ENCODE measurements around the gene ZNF417. TPM values are rescaled to one million over a fixed set of nuclear protein-coding genes. Genes with fewer than 3 reads are reported as not detected.
"Not testable (repeated sequence)": the region's sequence is repeated elsewhere in the genome, so short reads cannot be mapped to it uniquely, and the experiment has no call there.

The ZNF417 gene
- total RNA-seq (2014; rRNA removed; shearing (Covaris generic)) (16.0 and 19.4 TPM in 2 replicates), polyA plus RNA-seq (2016; fragmentation: Nextera tagmentation; extraction: Ambion mirVana) (4.7 and 6.0 TPM in 2 replicates)
- long read RNA-seq, partial matches to known transcripts: 2 of 2 reads
- long read RNA-seq, other reads (novel, unspliced or antisense): 0 of 2 reads

DNA sequence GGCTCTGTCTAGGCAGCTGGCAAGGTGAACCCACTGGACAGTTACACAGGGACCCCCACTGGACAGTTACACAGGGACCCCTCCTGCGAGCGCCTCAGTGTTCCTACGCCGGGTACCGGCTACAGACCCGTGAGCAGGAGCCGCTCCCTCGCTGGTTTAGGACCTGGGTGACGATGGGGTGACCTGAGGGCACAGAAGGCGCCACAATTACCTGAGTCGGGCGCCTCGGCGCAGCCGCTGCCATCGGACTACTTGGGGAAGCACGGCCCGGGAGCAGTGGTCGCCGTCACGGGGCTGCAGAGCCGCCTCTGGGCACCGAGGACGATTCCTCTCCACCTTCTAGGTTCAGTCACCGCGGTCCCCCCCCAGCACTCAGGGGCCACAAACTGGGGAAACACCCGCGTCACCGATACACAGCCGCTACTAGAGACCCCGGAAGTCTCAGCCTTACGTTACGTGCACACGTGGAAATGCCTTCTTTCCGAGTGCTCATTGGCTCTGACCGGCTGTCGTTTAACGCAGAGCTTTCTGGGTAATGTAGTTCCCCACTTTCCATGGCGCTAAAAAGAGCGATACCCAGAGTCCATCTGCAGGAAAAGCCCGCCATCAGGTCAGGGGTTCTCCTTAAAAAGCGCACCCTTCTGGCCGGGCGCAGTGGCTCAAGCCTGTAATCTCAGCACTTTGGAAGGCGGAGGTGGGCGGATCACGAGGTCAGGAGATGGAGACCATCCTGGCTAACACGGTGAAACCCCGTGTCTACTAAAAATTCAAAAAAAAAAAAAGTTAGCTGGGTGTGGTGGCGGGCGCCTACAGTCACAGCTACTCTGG, at the start of gene ZNF417:
Gene ZNF417, minus strand, starts transcription at position 425 of the 828 bp plus-strand sequence. Its CDS starts 181 bp downstream, at position 244.
- H3F3A ChIP-seq (replicated peaks; ENCODE audit: low read depth): peaks cover 14% of the 10 kb centered on the region
- not testable (repeated sequence) for H4K20me1 ChIP-seq (replicated peaks; ENCODE audit: insufficient read depth); H3K9me3 Mint-ChIP-seq; H3K9me2 ChIP-seq (ENCODE audit: insufficient read depth); H3K27me3 ChIP-seq (ENCODE audit: insufficient read depth); H3K36me3 ChIP-seq (ENCODE audit: insufficient read depth)
- H3K4me2 ChIP-seq: peak within 1 kb of the TSS; percentile 99
- Mint-ChIP-seq H3K27me3 (ENCODE audit: insufficient read depth, low read depth, poor library complexity) (peaks cover 15% of the 10 kb centered on the region), H3K27ac (peak within 1 kb of the TSS; percentile 96), H3K4me1 (peaks cover 21% of the 10 kb centered on the region), H3K36me3 (ENCODE audit: low read depth) (peaks cover 66% of the 10 kb centered on the region), H3K4me3 (peak within 1 kb of the TSS; percentile 95)
- DNase-seq (ENCODE audit: low spot score): peak; percentile 99
- peak; percentile 97 for ATAC-seq
- H3K27ac ChIP-seq (ENCODE audit: low read depth): peak within 1 kb of the TSS; percentile 89
- peaks cover 34% of the 10 kb centered on the region for H3K79me2 ChIP-seq (replicated peaks; ENCODE audit: insufficient read depth)
- TF ChIP-seq POLR2AphosphoS5 (IDR thresholded peaks at IDR 0.05; ENCODE audit: low read depth) (peak; percentile 87), CREB1 (CRISPR knock-in tag; IDR thresholded peaks at IDR 0.05; ENCODE audit: low read depth) (peak; percentile 90)
- TF ChIP-seq, protein P1, sequence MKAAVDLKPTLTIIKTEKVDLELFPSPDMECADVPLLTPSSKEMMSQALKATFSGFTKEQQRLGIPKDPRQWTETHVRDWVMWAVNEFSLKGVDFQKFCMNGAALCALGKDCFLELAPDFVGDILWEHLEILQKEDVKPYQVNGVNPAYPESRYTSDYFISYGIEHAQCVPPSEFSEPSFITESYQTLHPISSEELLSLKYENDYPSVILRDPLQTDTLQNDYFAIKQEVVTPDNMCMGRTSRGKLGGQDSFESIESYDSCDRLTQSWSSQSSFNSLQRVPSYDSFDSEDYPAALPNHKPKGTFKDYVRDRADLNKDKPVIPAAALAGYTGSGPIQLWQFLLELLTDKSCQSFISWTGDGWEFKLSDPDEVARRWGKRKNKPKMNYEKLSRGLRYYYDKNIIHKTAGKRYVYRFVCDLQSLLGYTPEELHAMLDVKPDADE (IDR thresholded peaks at IDR 0.05): peak; percentile 96
- TF ChIP-seq, protein P2, sequence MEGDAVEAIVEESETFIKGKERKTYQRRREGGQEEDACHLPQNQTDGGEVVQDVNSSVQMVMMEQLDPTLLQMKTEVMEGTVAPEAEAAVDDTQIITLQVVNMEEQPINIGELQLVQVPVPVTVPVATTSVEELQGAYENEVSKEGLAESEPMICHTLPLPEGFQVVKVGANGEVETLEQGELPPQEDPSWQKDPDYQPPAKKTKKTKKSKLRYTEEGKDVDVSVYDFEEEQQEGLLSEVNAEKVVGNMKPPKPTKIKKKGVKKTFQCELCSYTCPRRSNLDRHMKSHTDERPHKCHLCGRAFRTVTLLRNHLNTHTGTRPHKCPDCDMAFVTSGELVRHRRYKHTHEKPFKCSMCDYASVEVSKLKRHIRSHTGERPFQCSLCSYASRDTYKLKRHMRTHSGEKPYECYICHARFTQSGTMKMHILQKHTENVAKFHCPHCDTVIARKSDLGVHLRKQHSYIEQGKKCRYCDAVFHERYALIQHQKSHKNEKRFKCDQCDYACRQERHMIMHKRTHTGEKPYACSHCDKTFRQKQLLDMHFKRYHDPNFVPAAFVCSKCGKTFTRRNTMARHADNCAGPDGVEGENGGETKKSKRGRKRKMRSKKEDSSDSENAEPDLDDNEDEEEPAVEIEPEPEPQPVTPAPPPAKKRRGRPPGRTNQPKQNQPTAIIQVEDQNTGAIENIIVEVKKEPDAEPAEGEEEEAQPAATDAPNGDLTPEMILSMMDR (conservative IDR thresholded peaks at IDR 0.05; ENCODE audit: low read depth in 2 of 2): peak; percentile 60 to 73
- peak within 1 kb of the TSS; percentile 94 for H3K4me3 ChIP-seq
- H2AFZ ChIP-seq: 0 out of 2 replicates have a peak within 1 kb of the TSS, but pooled peaks have one; percentile 59
- H3K4me1 ChIP-seq (ENCODE audit: insufficient read depth): peaks cover 12% of the 10 kb centered on the region

DNA sequence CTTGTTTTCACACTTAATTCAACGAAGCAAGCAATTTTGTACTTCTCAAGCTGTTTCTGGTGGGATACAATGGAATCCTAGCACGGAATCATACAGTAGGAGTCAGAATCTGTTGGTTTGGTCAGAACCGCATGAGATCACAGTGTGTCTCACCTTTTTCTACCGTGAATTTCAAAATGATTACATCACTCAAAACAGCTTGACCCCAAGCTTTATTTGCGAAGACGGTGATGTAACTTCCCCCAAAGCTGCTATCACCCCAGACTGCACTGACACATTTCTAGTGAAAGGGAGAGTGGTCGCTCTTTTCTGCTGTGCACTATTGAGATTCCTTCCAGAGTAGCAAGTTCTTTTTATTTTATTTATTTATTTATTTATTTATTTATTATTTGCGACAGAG, 48.4 kb upstream of the ZNF417 start:
- Histone ChIP-seq H3K9me2 (ENCODE audit: insufficient read depth) (no peaks in the 10 kb centered on the region), H3K4me1 (ENCODE audit: insufficient read depth) (no peaks in the 10 kb centered on the region), H3K27ac (ENCODE audit: low read depth) (no peak overlapping the region), H3K4me2 (no peak overlapping the region), H4K20me1 (replicated peaks; ENCODE audit: insufficient read depth) (no peaks in the 10 kb centered on the region), H2AFZ (no peak overlapping the region), H3K79me2 (replicated peaks; ENCODE audit: insufficient read depth) (no peaks in the 10 kb centered on the region), H3K36me3 (ENCODE audit: insufficient read depth) (no peaks in the 10 kb centered on the region), H3K27me3 (ENCODE audit: insufficient read depth) (no peaks in the 10 kb centered on the region), H3K4me3 (no peak overlapping the region), H3F3A (replicated peaks; ENCODE audit: low read depth) (no peaks in the 10 kb centered on the region)
- H3K36me3 Mint-ChIP-seq (ENCODE audit: low read depth): peaks cover 27% of the 10 kb centered on the region
- no peak overlapping the region for H3K4me3 Mint-ChIP-seq
- H3K9me3 Mint-ChIP-seq: peaks cover 80% of the 10 kb centered on the region
- H3K27ac Mint-ChIP-seq: no peak overlapping the region
- no peaks in the 10 kb centered on the region for H3K4me1 Mint-ChIP-seq
- H3K27me3 Mint-ChIP-seq (ENCODE audit: insufficient read depth, low read depth, poor library complexity): peaks cover 6% of the 10 kb centered on the region
- no peak for ATAC-seq
- DNase-seq (ENCODE audit: low spot score): no peak
- TF ChIP-seq, protein P3, sequence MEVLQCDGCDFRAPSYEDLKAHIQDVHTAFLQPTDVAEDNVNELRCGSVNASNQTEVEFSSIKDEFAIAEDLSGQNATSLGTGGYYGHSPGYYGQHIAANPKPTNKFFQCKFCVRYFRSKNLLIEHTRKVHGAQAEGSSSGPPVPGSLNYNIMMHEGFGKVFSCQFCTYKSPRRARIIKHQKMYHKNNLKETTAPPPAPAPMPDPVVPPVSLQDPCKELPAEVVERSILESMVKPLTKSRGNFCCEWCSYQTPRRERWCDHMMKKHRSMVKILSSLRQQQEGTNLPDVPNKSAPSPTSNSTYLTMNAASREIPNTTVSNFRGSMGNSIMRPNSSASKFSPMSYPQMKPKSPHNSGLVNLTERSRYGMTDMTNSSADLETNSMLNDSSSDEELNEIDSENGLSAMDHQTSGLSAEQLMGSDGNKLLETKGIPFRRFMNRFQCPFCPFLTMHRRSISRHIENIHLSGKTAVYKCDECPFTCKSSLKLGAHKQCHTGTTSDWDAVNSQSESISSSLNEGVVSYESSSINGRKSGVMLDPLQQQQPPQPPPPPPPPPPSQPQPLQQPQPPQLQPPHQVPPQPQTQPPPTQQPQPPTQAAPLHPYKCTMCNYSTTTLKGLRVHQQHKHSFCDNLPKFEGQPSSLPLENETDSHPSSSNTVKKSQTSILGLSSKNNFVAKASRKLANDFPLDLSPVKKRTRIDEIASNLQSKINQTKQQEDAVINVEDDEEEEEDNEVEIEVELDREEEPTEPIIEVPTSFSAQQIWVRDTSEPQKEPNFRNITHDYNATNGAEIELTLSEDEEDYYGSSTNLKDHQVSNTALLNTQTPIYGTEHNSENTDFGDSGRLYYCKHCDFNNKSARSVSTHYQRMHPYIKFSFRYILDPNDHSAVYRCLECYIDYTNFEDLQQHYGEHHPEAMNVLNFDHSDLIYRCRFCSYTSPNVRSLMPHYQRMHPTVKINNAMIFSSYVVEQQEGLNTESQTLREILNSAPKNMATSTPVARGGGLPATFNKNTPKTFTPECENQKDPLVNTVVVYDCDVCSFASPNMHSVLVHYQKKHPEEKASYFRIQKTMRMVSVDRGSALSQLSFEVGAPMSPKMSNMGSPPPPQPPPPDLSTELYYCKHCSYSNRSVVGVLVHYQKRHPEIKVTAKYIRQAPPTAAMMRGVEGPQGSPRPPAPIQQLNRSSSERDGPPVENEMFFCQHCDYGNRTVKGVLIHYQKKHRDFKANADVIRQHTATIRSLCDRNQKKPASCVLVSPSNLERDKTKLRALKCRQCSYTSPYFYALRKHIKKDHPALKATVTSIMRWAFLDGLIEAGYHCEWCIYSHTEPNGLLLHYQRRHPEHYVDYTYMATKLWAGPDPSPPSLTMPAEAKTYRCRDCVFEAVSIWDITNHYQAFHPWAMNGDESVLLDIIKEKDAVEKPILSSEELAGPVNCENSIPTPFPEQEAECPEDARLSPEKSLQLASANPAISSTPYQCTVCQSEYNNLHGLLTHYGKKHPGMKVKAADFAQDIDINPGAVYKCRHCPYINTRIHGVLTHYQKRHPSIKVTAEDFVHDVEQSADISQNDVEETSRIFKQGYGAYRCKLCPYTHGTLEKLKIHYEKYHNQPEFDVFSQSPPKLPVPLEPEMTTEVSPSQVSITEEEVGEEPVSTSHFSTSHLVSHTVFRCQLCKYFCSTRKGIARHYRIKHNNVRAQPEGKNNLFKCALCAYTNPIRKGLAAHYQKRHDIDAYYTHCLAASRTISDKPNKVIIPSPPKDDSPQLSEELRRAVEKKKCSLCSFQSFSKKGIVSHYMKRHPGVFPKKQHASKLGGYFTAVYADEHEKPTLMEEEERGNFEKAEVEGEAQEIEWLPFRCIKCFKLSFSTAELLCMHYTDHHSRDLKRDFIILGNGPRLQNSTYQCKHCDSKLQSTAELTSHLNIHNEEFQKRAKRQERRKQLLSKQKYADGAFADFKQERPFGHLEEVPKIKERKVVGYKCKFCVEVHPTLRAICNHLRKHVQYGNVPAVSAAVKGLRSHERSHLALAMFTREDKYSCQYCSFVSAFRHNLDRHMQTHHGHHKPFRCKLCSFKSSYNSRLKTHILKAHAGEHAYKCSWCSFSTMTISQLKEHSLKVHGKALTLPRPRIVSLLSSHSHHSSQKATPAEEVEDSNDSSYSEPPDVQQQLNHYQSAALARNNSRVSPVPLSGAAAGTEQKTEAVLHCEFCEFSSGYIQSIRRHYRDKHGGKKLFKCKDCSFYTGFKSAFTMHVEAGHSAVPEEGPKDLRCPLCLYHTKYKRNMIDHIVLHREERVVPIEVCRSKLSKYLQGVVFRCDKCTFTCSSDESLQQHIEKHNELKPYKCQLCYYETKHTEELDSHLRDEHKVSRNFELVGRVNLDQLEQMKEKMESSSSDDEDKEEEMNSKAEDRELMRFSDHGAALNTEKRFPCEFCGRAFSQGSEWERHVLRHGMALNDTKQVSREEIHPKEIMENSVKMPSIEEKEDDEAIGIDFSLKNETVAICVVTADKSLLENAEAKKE (CRISPR knock-in tag; IDR thresholded peaks at IDR 0.05): no peak
- TF ChIP-seq NANOG (IDR thresholded peaks at IDR 0.05; ENCODE audit: borderline replicate concordance): no peak
- TF ChIP-seq, protein P4, sequence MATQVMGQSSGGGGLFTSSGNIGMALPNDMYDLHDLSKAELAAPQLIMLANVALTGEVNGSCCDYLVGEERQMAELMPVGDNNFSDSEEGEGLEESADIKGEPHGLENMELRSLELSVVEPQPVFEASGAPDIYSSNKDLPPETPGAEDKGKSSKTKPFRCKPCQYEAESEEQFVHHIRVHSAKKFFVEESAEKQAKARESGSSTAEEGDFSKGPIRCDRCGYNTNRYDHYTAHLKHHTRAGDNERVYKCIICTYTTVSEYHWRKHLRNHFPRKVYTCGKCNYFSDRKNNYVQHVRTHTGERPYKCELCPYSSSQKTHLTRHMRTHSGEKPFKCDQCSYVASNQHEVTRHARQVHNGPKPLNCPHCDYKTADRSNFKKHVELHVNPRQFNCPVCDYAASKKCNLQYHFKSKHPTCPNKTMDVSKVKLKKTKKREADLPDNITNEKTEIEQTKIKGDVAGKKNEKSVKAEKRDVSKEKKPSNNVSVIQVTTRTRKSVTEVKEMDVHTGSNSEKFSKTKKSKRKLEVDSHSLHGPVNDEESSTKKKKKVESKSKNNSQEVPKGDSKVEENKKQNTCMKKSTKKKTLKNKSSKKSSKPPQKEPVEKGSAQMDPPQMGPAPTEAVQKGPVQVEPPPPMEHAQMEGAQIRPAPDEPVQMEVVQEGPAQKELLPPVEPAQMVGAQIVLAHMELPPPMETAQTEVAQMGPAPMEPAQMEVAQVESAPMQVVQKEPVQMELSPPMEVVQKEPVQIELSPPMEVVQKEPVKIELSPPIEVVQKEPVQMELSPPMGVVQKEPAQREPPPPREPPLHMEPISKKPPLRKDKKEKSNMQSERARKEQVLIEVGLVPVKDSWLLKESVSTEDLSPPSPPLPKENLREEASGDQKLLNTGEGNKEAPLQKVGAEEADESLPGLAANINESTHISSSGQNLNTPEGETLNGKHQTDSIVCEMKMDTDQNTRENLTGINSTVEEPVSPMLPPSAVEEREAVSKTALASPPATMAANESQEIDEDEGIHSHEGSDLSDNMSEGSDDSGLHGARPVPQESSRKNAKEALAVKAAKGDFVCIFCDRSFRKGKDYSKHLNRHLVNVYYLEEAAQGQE (IDR thresholded peaks at IDR 0.05; ENCODE audit: unreplicated experiment): no peak
